Heart left ventricle (tissue), 16 donors: ENCODE results near the gene TASP1. TPM values are rescaled to one million over a fixed set of nuclear protein-coding genes. Genes with fewer than 3 reads are reported as not detected.

Experiments used
- ATAC-seq, 4 donors: fragments of 200-7000 bp; cut with Tn5 transposase; one replicate each; pipeline ENCODE4 v1.9.1; 2020 to 2022; ENCODE audit warnings: moderate library complexity in 4 of 4, mild to moderate bottlenecking in 3 of 4, moderate number of reproducible peaks in 1 of 4
- DNase-seq, 5 donors: peaks; one replicate each; pipeline ENCODE4 v3.0.0-alpha.2; 2020
- H3K27ac ChIP-seq, 12 donors: fragments of 200-600 bp; sonication (generic) in 4 of 12; one replicate each; pipeline versions ENCODE4 v1.5.0 to v1.8.0; 2016 to 2022; ENCODE audit warnings: mild to moderate bottlenecking in 2 of 12
- H3K27me3 ChIP-seq, 9 donors: fragments of 200-600 bp; sonication (generic) in 2 of 9; one replicate each; pipeline versions ENCODE4 v1.5.1 to v1.8.0; 2016 to 2022; ENCODE audit warnings: mild to moderate bottlenecking in 3 of 9
- H3K36me3 ChIP-seq, 9 donors: fragments of 200-600 bp; sonication (generic) in 2 of 9; one replicate each; pipeline versions ENCODE4 v1.5.0 to v1.8.0; 2018 to 2022; ENCODE audit warnings: mild to moderate bottlenecking in 2 of 9
- H3K4me1 ChIP-seq, 12 donors: fragments of 200-600 bp; sonication (generic) in 4 of 12; one replicate each; pipeline versions ENCODE4 v1.5.0 to v1.8.0; 2016 to 2022; ENCODE audit warnings: mild to moderate bottlenecking in 3 of 12
- H3K4me3 ChIP-seq, 12 donors: fragments of 200-600 bp; sonication (generic) in 4 of 12; one replicate each; pipeline versions ENCODE4 v1.5.0 to v1.8.0; 2017 to 2022; ENCODE audit warnings: mild to moderate bottlenecking in 9 of 12, moderate library complexity in 4 of 12
- H3K9me3 ChIP-seq, 12 donors: fragments of 200-600 bp; sonication (generic) in 4 of 12; one replicate each; pipeline versions ENCODE4 v1.5.0 to v1.8.0; 2016 to 2022; ENCODE audit warnings: mild to moderate bottlenecking in 1 of 12
- POLR2A ChIP-seq, 2 donors: fragments of 450-650 bp; IDR thresholded peaks; one replicate each; pipeline ENCODE4 v1.6.1; 2017; ENCODE audit warnings: antibody characterized with exemption in 2 of 2, mild to moderate bottlenecking in 2 of 2, moderate library complexity in 2 of 2
- WGBS, 4 donors: extraction: QIAGEN DNeasy Blood & Tissue Kit in 2 of 4; methylation state at CpG; one replicate each; pipeline versions ENCODE4 v1.1.5 to v1.1.7; 2013 to 2018; 5-methylcytosine and 5-hydroxymethylcytosine counted together
- intact Hi-C, 10 donors: fragments of 100-400 bp; cut with DNase I; formaldehyde crosslinking; loops; one replicate each; pipeline versions ENCODE4 v1.11.1 to v1.14.2; 2022
- polyA plus RNA-seq, 2 donors: library from polyadenylated mRNA; stranded (reverse); fragments of 200-250 nt; gene quantifications; one replicate each; pipeline ENCODE4 v1.2.3, GENCODE V29; 2013
- total RNA-seq, 9 donors: library from RNA; depleted of rRNA in 2 of 9; stranded (reverse); fragments of >200 nt in 2 of 9; fragmentation: NEBNext Ultra II Directional in 3 of 9; extraction: Animal tissue kit (Norgen Biotek cat#: 25700) in 3 of 9; gene quantifications; one replicate each; pipeline versions ENCODE4 v1.1.0 to v1.2.4, GENCODE V29; 2016 to 2023
- TF ChIP-seq, protein P1 (sequence below), 12 donors: fragments of 200-600 bp; sonication (generic) in 4 of 12; IDR thresholded peaks; one replicate each; pipeline versions ENCODE4 v1.5.0 to v1.8.0; 2018 to 2022; ENCODE audit warnings: antibody characterized with exemption in 12 of 12, mild to moderate bottlenecking in 5 of 12
- donor health status: ischemic (EF 13 %, LVEDD 7.1; RV severe dilation, severe dysfunction).
- donor health status: healthy with polysubstance abuse.
- donor health status: DM: no; HTN: yes; CAD: no.
- donor health status: DM: no; HTN: no; CAD: no.
- donor health status: ischemic (EF 25% LVEDD 6.9; RV normal size, moderate dysfunction).
- donor health status: ischemic (EF 25% LVEDD 5.7; RV mildly dilated, moderate dysfunction).
- donor health status: healthy.
- donor health status: DM: yes; HTN: yes; CAD: no.
- donor health status: ischemic (EF 35%, LVEDD 5.7; RV mildly dilated, moderate dysfunction).
- donor health status: nonischemic (EF 11% LVEDD 7.7; RV severe dilation, severe dysfunction).
- donor health status: DM: yes; HTN: yes; CAD: no.
- donor health status: PGD.
- donor health status: ischemic (EF 29% LVEDD 5.4; RV normal size, mild dysfunction).
- donor health status: nonischemic (EF 23%, LVEDD 6.1; RV moderate dilation, normal function).

Gene TASP1
- total and polyA plus RNA-seq, 11 donors = 1.6 to 8.6 (median 5.3) TPM

DNA sequence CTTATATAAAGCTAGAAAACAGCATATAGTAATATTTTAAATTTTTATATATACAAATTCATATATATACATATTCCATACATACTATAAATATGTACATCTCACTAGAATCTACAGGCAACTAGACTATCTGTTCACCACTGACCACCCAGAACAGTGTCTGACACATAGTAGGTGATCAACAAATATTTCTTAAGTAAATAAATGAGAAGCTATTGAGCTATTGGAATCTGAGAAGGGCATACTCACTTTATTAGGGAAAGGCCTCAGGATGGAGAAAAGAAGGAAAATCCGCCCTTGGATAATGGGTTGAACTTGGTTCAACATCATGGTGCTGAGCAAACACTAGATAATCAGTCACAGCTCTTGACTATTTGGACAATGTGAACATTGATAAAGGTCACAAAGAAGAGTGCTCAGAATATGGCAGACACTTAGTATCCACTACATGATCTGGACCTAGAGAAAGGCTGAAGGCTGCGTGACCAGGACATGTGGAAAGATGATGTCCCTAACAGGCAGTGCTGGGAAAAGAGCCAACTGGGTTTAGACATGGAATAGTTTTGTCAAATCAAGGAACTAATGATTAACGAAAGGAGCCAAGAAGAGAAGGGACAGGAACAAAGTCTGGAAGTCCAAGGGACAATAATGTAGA lies 186.1 kb downstream of the TASP1 start:
- intact Hi-C loops = loop anchor here in 2 of 10 donors (10.0 kb wide), 2 partner anchors 302 to 322 kb away; no protein-coding TSS in a partner anchor
- H3K27me3 ChIP-seq = no peaks in the 10 kb centered on the region
- H3K36me3 ChIP-seq = no peaks in the 10 kb centered on the region
- no peak for ATAC-seq
- TF ChIP-seq, protein P1, sequence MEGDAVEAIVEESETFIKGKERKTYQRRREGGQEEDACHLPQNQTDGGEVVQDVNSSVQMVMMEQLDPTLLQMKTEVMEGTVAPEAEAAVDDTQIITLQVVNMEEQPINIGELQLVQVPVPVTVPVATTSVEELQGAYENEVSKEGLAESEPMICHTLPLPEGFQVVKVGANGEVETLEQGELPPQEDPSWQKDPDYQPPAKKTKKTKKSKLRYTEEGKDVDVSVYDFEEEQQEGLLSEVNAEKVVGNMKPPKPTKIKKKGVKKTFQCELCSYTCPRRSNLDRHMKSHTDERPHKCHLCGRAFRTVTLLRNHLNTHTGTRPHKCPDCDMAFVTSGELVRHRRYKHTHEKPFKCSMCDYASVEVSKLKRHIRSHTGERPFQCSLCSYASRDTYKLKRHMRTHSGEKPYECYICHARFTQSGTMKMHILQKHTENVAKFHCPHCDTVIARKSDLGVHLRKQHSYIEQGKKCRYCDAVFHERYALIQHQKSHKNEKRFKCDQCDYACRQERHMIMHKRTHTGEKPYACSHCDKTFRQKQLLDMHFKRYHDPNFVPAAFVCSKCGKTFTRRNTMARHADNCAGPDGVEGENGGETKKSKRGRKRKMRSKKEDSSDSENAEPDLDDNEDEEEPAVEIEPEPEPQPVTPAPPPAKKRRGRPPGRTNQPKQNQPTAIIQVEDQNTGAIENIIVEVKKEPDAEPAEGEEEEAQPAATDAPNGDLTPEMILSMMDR (IDR thresholded peaks at IDR 0.05) = no peak
- no peak for TF ChIP-seq POLR2A (IDR thresholded peaks at IDR 0.05)
- no peaks in the 10 kb centered on the region for H3K4me1 ChIP-seq
- H3K4me3 ChIP-seq = no peak overlapping the region
- WGBS, 4 donors = 65 to 92% (median 83%) methylated on average over 3 of the region's 3 CpGs
- no peak overlapping the region for H3K27ac ChIP-seq
- no peaks in the 10 kb centered on the region for H3K9me3 ChIP-seq
- no peak for DNase-seq

DNA sequence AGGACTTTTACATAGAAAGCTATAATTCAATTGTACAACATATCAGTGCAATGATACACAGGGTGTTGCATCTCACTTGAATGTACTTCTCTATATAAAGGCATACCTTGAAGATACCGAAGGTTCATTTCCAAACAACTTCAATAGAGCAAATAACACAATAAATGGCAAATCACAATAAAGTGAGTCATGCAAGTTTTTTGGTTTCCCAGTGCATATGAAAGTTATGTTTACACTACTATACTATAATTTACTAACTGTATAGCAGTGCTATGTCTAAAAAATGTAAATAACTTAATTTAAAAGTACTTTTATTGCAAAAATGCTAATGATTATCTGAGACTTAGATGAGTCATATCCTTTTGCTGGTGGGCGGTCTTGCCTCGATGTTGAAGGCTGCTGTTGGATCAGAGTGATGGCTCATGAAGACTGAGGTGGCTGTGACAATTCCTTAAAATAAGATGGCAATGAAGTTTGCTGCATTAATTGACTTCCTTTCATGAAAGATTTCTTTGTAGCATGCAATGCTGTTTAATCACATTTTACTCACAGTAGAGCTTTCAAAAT lies 188.8 kb downstream of the TASP1 start:
- Histone ChIP-seq H3K9me3 (no peaks in the 10 kb centered on the region), H3K36me3 (no peaks in the 10 kb centered on the region), H3K27ac (no peak overlapping the region), H3K4me3 (no peak overlapping the region), H3K4me1 (no peaks in the 10 kb centered on the region), H3K27me3 (no peaks in the 10 kb centered on the region)
- WGBS, 4 donors = 85 to 93% (median 89%) methylated on average over 3 of the region's 3 CpGs
- intact Hi-C loops = loop anchor here in 3 of 10 donors (10.0 kb wide), 3 partner anchors 55 to 325 kb away; no protein-coding TSS in a partner anchor
- DNase-seq (no peak), ATAC-seq (no peak)
- TF ChIP-seq, protein P1 (IDR thresholded peaks at IDR 0.05) = no peak
- no peak for TF ChIP-seq POLR2A (IDR thresholded peaks at IDR 0.05)

DNA sequence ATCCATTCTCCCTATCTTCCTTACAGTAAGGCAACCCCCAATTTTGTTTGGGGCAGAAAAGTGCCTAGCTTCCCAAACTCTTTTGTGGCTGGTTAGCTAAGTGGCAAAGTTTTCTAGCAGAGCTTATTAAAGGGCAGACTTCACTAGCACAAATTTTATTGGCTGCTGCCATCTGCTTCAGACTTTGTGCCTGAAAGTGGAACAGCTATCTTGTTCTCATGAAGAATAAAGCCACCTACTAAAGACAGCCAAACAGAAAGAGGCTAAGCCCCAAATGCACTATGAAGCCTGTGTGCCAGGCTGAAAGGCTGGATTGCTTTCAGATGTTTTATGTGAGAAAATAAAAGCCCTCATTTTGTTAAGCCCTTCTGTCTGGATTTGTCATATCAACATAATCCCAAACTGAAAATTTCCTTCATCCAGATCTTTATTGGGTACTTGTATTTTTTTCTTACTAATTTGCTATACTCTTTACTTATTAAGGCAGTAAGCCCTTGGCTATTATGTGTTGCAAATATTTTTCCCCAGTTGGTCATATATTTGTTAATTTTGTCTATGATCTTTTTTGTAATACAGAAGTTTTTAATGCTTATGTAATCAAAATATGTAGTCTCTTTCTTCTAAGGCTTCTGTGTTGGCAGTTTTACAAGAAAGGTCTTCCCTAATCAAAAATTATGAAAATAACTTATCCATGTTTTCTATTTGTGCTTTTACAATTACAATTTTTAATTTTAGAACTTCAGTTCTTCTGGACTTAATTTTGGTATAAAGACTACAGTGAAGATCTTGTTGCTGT lies 191.1 kb downstream of the TASP1 start:
- Histone ChIP-seq H3K4me3 (no peak overlapping the region), H3K27ac (no peak overlapping the region), H3K36me3 (no peaks in the 10 kb centered on the region), H3K4me1 (no peaks in the 10 kb centered on the region), H3K27me3 (no peaks in the 10 kb centered on the region), H3K9me3 (no peaks in the 10 kb centered on the region)
- intact Hi-C loops = loop anchor here in 1 of 10 donors (10.0 kb wide), 1 partner anchor 57 kb away; no protein-coding TSS in a partner anchor
- ATAC-seq (no peak), DNase-seq (no peak)
- TF ChIP-seq, protein P1 (IDR thresholded peaks at IDR 0.05) = no peak
- no peak for TF ChIP-seq POLR2A (IDR thresholded peaks at IDR 0.05)

DNA sequence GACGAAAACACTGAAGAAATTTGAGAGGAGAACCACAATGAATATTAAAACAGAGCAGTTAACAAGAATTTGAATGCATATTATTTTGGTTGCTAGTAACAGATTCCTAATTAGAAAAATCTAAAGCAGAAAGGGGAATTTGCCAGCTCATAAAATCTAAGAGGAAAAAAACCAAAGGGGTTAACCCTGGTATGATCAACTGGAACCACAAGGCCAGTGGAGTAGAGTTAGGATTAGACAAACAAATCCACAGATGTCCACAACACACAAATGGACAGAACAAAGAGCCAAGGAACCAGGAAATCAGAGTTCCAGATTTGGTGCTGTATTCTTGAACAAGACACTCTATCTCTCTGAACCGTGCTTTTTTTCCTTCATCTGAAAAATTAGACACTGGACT lies 195.0 kb downstream of the TASP1 start:
- no peaks in the 10 kb centered on the region for H3K27me3 ChIP-seq
- H3K9me3 ChIP-seq = peaks cover 0 to 22% (median 3%) of the 10 kb centered on the region in 12 donors
- DNase-seq (no peak), ATAC-seq (no peak)
- no peaks in the 10 kb centered on the region for H3K36me3 ChIP-seq
- H3K27ac ChIP-seq = no peak overlapping the region
- WGBS, 4 donors = 82 to 94% (median 88%) methylated on average over 2 of the region's 2 CpGs
- intact Hi-C loops = loop anchor here in 1 of 10 donors (10.0 kb wide), 1 partner anchor 61 kb away; no protein-coding TSS in a partner anchor
- H3K4me3 ChIP-seq = no peak overlapping the region
- TF ChIP-seq, protein P1 (IDR thresholded peaks at IDR 0.05) = no peak
- no peak for TF ChIP-seq POLR2A (IDR thresholded peaks at IDR 0.05)
- H3K4me1 ChIP-seq = no peaks in the 10 kb centered on the region
